OCI-LY3 (cell line): ENCODE results near the gene RIC1.

Experiments used
- H2AFZ ChIP-seq: fragments of 200-600, 300-600 bp; shearing (Covaris generic); 2 replicates; pipeline ENCODE4 v1.6.0; 2014; ENCODE audit warnings: antibody characterized with exemption, low read depth, low read length
- H3K27ac ChIP-seq: fragments of 200-600, 300-600 bp; sonication (generic); 2 replicates; pipeline ENCODE4 v1.5.1; 2014; ENCODE audit warnings: mild to moderate bottlenecking, low read length, moderate library complexity, mixed read lengths
- H3K27me3 ChIP-seq: fragments of 200-600, 300-600 bp; sonication (generic); 2 replicates; pipeline ENCODE4 v1.6.1; 2014; ENCODE audit warnings: low read depth, low read length, mixed read lengths
- H3K36me3 ChIP-seq: fragments of 200-600, 300-600 bp; sonication (generic); replicated peaks from 2 replicates; pipeline ENCODE3; 2014; ENCODE audit warnings: low read depth, low read length, mixed read lengths
- H3K4me1 ChIP-seq: fragments of 300-600, 200-600 bp; sonication (generic); 2 replicates; pipeline ENCODE4 v1.6.1; 2014; ENCODE audit warnings: low read length, mixed read lengths
- H3K4me2 ChIP-seq: fragments of 200-600, 300-600 bp; sonication (generic); 2 replicates; pipeline ENCODE4 v1.6.1; 2014; ENCODE audit warnings: low read length, mixed read lengths
- H3K4me3 ChIP-seq: fragments of 300-600, 200-600 bp; sonication (generic); 2 replicates; pipeline ENCODE4 v1.5.1; 2014; ENCODE audit warnings: antibody characterized with exemption, mild to moderate bottlenecking, low read length, moderate library complexity
- H3K79me2 ChIP-seq: fragments of 300-600, 200-600 bp; shearing (Covaris generic); 2 replicates; pipeline ENCODE4 v1.6.1; 2014; ENCODE audit warnings: mild to moderate bottlenecking, low read length, mixed read lengths
- H3K9ac ChIP-seq: fragments of 300-600, 200-600 bp; shearing (Covaris generic); 2 replicates; pipeline ENCODE4 v1.6.0; 2014; ENCODE audit warnings: mild to moderate bottlenecking, low read length, moderate library complexity
- H3K9me3 ChIP-seq: fragments of 200-600, 300-600 bp; shearing (Covaris generic); 2 replicates; pipeline ENCODE4 v1.6.1; 2014; ENCODE audit warnings: low read length, mixed read lengths; ENCODE audit not compliant: insufficient read depth
- H4K20me1 ChIP-seq: fragments of 200-600, 300-600 bp; sonication (generic); 2 replicates; pipeline ENCODE4 v1.6.1; 2016; ENCODE audit warnings: low read length, mixed read lengths; ENCODE audit not compliant: insufficient read depth
- EZH2phosphoT487 ChIP-seq: fragments of 200-600 bp; shearing (Covaris generic); IDR thresholded peaks from 2 replicates; pipeline ENCODE4 v1.6.1; 2018; ENCODE audit warnings: antibody characterized with exemption, mixed run types, low read depth
- TF ChIP-seq, protein P1 (sequence below): fragments of 200-600, 300-600 bp; sonication (generic); IDR thresholded peaks from 2 replicates; pipeline ENCODE4 v1.5.1; 2014; ENCODE audit warnings: antibody characterized with exemption, low read length, low read depth

Gene RIC1

DNA sequence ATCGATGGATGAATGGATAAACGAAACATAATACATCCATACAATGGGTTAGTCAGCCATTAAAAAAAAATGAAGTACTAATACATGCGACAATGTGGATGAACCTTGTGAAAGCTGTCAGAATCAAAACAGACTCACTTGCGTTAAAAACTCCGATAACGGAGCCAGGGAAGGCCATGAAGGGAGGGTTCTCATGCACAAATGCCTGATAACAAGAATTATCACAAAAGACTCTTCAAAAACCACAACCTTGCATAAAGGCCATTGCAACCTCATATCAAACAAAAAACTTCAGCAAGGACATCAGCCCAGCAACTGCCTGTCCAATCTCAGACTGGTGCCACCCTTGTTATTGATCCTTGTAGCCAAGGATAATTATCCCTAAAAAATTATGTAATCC is 190.3 kb downstream of the RIC1 start:
- Histone ChIP-seq H3K27ac (no peak overlapping the region), H3K9me3 (no peaks in the 10 kb centered on the region), H4K20me1 (no peaks in the 10 kb centered on the region), H3K27me3 (no peaks in the 10 kb centered on the region), H3K79me2 (no peaks in the 10 kb centered on the region), H2AFZ (no peak overlapping the region), H3K4me3 (no peak overlapping the region), H3K9ac (no peak overlapping the region), H3K4me2 (no peak overlapping the region), H3K4me1 (no peaks in the 10 kb centered on the region), H3K36me3 (peaks cover 28% of the 10 kb centered on the region)
- TF ChIP-seq, protein P1, sequence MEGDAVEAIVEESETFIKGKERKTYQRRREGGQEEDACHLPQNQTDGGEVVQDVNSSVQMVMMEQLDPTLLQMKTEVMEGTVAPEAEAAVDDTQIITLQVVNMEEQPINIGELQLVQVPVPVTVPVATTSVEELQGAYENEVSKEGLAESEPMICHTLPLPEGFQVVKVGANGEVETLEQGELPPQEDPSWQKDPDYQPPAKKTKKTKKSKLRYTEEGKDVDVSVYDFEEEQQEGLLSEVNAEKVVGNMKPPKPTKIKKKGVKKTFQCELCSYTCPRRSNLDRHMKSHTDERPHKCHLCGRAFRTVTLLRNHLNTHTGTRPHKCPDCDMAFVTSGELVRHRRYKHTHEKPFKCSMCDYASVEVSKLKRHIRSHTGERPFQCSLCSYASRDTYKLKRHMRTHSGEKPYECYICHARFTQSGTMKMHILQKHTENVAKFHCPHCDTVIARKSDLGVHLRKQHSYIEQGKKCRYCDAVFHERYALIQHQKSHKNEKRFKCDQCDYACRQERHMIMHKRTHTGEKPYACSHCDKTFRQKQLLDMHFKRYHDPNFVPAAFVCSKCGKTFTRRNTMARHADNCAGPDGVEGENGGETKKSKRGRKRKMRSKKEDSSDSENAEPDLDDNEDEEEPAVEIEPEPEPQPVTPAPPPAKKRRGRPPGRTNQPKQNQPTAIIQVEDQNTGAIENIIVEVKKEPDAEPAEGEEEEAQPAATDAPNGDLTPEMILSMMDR: no peak
- no peak for TF ChIP-seq EZH2phosphoT487

DNA sequence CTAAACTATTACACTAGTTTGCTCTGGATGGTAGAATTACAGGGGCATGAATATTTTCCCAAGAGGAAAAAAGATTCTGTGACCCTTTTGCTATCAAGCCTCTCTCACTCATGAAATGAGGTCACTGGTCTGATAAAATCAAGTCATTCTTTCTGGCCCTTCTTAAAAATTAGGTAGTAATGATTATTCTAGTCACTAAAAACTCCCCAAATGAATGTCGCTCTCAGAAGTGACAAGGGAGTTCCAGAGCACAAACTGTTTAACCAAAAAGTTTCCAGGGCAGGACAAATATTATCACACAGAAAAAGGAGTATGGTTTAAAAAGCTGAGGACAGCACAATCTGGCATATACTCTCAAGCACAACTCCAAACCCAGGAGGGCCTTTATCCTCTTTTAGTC is 191.5 kb downstream of the RIC1 start:
- Histone ChIP-seq H3K4me3 (no peak overlapping the region), H3K79me2 (no peaks in the 10 kb centered on the region), H3K4me1 (no peaks in the 10 kb centered on the region), H3K36me3 (peaks cover 33% of the 10 kb centered on the region), H3K4me2 (no peak overlapping the region), H3K9ac (no peak overlapping the region), H3K9me3 (no peaks in the 10 kb centered on the region), H3K27me3 (no peaks in the 10 kb centered on the region), H2AFZ (no peak overlapping the region), H3K27ac (no peak overlapping the region), H4K20me1 (no peaks in the 10 kb centered on the region)
- TF ChIP-seq EZH2phosphoT487: no peak
- TF ChIP-seq, protein P1: no peak

DNA sequence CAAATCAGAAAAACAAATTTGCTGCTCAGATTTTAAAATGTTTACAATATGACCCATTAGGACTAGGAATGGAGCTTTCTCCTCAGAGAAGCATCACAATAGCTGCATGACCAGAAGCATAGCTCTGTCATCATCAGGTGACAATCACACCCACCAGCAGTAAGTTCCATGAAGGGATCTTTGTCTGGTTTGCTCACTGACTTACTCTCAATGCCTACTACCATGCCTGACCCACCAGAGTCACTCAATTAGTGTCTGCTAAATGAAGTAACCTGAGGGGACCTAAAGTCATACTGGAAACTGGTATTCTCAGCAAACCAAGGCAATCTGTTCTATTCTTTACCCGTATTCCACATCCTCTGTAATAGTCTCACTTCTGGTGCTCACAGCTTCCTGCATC is 196.3 kb downstream of the RIC1 start:
- H3K4me2 ChIP-seq: no peak overlapping the region
- no peaks in the 10 kb centered on the region for H3K79me2 ChIP-seq
- no peak overlapping the region for H3K9ac ChIP-seq
- no peaks in the 10 kb centered on the region for H4K20me1 ChIP-seq
- H3K27ac ChIP-seq: no peak overlapping the region
- TF ChIP-seq, protein P1: no peak
- no peak for TF ChIP-seq EZH2phosphoT487
- H3K27me3 ChIP-seq: no peaks in the 10 kb centered on the region
- H3K9me3 ChIP-seq: no peaks in the 10 kb centered on the region
- H2AFZ ChIP-seq: no peak overlapping the region
- H3K36me3 ChIP-seq: peaks cover 31% of the 10 kb centered on the region
- no peak overlapping the region for H3K4me3 ChIP-seq
- peaks cover 12% of the 10 kb centered on the region for H3K4me1 ChIP-seq
